GM12873 (cell line): ENCODE measurements around the gene SLC37A1.

ENCODE experiments used
- TF ChIP-seq, protein P1 (sequence below): IDR thresholded peaks from 2 replicates; pipeline ENCODE4 v1.5.1; 2012; ENCODE audit warnings: low read depth, mild to moderate bottlenecking, moderate library complexity, low read length, control low read depth; ENCODE audit not compliant: insufficient read depth; ENCODE audit errors: missing control alignments

Gene SLC37A1

DNA sequence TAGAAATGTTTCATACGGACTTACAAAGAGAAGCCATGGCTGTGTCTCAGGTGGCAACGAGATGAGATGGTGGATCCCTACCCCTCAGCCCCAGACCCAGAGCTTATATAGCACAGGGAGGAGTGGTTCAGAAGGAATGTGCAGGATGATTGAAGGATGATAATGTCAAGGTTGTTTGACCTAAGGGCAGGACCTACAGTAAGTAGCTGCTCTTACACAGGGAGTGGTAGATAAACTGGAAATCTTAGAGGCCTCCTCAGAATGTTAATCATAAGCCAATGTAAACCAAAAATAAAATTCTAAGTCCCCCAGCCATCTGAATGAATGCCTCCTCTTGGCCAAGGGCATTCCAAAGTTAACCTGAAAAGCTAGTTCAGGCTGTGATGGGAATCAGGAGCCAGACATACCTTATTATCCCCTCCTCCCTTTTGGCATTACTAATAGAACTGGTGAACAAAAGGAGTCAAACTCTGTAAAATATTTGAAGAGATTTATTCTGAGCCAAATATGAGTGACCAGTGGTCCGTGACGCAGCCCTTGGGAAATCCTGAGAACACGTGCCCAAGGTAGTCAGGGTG lies 94.0 kb downstream of the SLC37A1 start:
- TF ChIP-seq, protein P1, sequence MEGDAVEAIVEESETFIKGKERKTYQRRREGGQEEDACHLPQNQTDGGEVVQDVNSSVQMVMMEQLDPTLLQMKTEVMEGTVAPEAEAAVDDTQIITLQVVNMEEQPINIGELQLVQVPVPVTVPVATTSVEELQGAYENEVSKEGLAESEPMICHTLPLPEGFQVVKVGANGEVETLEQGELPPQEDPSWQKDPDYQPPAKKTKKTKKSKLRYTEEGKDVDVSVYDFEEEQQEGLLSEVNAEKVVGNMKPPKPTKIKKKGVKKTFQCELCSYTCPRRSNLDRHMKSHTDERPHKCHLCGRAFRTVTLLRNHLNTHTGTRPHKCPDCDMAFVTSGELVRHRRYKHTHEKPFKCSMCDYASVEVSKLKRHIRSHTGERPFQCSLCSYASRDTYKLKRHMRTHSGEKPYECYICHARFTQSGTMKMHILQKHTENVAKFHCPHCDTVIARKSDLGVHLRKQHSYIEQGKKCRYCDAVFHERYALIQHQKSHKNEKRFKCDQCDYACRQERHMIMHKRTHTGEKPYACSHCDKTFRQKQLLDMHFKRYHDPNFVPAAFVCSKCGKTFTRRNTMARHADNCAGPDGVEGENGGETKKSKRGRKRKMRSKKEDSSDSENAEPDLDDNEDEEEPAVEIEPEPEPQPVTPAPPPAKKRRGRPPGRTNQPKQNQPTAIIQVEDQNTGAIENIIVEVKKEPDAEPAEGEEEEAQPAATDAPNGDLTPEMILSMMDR = no peak

DNA sequence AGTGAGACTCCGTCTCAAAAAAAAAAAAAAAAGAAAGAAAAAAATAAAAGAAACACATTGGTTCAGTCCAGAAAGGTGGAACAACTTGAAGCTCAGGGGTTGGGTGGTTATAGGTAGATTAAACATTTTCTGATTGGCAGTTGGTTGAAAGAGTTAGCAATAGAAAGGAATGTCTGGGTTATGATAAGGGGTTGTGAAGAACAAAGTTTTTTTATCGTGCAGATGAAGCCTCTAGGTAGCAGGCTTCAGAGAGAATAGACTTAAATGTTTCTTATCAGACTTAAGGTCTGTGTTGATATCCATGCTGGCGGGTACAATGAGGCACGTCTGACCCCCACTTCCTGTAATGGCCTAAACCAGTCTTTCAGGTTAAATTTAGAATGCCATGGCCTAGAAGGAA lies 94.8 kb downstream of the SLC37A1 start:
- TF ChIP-seq, protein P1 = no peak

DNA sequence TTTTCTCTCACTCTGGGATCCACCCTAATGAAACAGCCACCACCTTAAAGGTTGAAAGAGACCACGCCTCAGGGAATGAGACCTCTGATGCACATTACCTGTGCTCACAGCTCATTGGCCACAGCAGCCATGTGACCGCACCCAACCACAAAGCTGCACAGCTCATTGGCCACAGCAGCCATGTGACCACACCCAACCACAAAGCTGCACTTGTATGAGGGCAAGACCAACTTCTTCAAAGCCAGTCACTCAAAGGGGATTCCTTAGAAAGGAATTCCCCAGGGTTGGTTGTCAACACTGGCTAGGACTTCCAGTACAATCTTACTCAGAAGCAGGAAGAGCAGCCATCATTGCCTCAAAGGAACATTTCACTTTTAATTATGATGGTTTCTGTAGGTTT lies 96.2 kb downstream of the SLC37A1 start:
- TF ChIP-seq, protein P1 = no peak

DNA sequence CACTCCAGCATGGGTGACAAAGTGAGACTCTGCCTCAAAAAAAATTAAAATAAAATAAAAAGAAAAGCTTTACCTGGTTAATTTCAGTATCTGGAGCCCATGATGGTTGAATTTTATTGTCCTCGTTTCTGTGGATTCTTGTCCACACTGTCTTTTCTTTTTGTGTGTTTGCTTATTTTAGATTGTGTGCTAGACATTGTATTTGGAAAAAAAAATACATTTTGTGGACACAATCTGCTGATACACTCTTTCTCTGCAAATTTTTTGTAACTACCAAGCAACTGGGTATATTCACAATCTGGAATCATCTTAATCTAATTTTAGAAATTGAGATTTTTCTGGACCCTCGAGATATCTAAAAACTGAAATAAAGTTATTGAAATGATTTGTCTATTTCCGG lies 98.2 kb downstream of the SLC37A1 start:
- TF ChIP-seq, protein P1 = no peak

DNA sequence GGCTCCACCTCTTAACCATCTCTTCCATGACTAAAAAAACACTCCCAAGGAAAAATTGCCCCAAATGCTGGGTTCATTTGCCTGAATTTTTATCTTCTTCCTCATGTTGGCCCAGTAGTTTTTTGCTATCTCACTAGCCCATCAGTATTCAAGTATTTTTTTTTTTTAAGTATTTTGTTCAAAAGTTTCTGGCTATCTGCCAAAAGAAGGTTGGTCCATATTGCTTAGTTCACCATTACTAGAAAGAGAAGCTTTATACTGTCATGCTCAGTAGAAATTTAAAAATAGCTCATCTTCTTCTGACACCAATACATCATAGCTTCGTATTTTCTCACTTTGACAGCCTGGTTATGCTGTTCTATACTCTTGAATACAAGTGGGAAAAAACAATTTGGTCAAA lies 98.7 kb downstream of the SLC37A1 start:
- TF ChIP-seq, protein P1 = no peak

DNA sequence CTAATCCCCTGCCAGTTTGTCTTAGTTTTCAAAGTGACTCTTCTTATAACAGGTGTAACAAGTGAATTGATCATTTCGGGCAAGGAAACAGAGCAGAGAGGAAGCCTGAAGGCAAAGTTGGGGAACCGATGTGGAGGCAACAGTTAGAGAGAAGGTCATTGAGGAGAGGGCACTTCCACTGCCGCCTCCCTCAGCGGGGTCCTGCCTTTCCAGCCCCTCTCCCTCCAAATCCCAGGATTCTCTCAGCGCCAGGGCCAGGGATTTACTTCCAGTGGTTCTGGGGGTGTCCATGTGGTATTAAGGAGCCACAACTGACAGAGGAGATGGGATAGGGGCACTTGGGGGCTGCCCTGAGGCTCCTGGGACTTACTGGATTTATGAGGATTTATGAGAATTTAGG lies 100.1 kb downstream of the SLC37A1 start:
- TF ChIP-seq, protein P1 = no peak

DNA sequence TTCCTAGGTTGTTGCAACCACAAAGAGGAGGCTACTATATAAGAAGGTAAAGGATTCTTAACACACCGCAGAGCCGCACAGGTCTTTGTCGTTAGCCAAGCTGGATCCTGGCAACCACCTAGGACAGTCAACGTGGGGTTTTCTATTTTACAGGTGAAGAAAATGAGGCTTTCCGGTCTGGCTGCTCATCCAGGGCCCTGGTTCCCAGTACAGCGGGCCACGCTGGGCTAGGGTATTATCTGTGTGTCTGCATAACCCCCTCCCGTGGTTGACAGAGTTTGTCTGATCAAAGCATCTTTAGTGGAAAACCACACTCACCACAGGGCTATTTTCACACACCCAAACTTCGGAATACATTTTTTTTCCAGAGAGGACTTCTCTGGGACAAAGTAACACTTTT lies 100.7 kb downstream of the SLC37A1 start:
- TF ChIP-seq, protein P1 = no peak
